ENCODE measurements around the gene ATXN7L2. TPM values are rescaled to one million over a fixed set of nuclear protein-coding genes. Genes with fewer than 3 reads are reported as not detected.
A peak's percentile ranks its signal among the peaks of the same experiment; 100 is the strongest.

ATXN7L2 gene
- total RNA-seq, 2 experiments from 2014 or later = 12.4 to 14.0 TPM

DNA sequence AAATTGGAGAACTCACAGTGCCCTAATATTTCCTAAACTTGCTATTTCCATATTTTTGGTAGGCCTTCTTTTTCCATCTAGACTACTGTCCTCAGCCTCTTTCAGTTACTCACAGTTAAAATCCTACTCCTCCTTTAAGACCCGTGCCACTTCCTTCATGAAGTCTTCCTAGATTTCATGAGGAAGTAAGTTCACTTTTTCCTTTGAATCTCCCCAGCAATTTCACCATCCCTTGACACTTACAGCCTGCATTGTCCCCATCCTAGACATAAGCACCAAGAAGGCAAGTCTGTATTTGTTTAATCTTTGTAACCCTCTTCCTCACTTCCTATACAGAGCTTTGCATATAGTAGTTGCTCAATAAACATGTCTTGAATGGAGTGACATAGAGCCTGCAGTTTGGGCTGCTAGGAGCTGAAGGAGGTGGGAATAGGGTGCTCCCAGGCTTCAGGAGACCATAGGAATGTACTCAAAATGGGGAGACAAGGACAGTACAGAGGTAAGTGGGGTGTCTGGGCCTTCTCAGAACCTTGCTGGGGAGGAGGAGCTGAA is 50.7 kb downstream of the ATXN7L2 start:
- Mint-ChIP-seq H3K4me3 (no peak overlapping the region), H3K9me3 (no peaks in the 10 kb centered on the region), H3K27ac (no peak overlapping the region), H3K36me3 (ENCODE audit: low read depth) (no peaks in the 10 kb centered on the region), H3K27me3 (no peaks in the 10 kb centered on the region), H3K4me1 (peaks cover 37% of the 10 kb centered on the region)
- ChIA-PET POLR2A (interaction anchor here (0.6 kb wide), 1 partner anchor 41 kb away, joined by 4 read pairs; the partner anchor contains the start of gene CYB561D1), CTCF (interaction anchor here (0.6 to 46.6 kb wide), 7 partner anchors 11 to 434 kb away, joined by 3 to 1139 read pairs (median 7); partner anchors contain the start of genes AMIGO1, ATXN7L2 and CYB561D1)
- DNase-seq = no peak

DNA sequence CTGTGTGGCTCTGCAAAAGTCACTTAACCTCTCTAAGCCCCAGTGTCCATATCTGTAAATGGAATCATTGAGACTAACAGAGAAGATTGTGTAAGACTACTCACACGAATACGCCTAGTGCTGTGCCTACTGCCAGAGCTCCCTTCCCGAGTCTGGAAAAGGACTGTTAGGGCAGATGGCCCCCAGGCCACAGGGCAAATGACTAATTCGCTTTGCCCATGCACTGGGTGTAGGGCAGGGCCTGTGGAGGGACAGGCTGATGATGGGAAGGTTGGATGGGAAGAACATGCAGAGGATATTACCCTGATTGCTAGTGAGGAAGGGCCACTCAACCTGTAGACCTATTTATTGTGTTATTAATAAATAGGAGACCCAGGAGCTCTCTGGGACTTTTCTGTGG is 51.8 kb downstream of the ATXN7L2 start:
- ChIA-PET CTCF (interaction anchor here (0.7 to 46.6 kb wide), 6 partner anchors 10 to 253 kb away, joined by 3 to 1139 read pairs (median 6); partner anchors contain the start of genes AMIGO1, ATXN7L2 and CYB561D1), POLR2A (no interaction called here)
- DNase-seq = no peak
- Mint-ChIP-seq H3K9me3 (no peaks in the 10 kb centered on the region), H3K36me3 (ENCODE audit: low read depth) (no peaks in the 10 kb centered on the region), H3K4me3 (no peak overlapping the region), H3K4me1 (peaks cover 26% of the 10 kb centered on the region), H3K27me3 (no peaks in the 10 kb centered on the region), H3K27ac (peak overlapping the region; percentile 58)

DNA sequence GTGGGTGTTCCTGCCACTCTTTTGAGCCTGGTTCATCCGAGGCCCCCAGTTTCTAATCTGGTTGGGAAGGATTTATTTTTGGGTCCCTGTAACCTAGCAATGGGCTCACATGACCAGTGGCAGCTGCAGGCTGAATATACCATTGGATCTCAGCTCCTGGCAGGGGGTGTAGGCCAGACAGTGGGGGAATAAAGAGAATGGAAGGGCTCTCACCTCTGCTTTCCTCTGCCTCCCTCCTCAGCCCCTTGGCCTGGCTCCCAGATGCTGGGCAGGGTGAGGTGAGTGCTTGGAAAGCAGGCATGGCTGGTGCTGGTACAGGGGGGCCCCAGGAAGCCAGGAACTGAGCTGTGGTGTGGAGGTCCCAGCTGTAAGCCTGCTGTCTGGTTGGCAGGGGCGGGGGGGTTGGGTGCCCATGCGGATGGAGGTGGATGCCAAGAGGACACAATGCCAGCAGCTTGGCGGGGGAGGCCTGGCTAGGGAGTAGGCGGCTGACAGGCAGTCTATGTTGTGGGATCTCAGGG is 52.3 kb downstream of the ATXN7L2 start:
- H3K4me3 Mint-ChIP-seq = no peak overlapping the region
- peaks cover 20% of the 10 kb centered on the region for H3K4me1 Mint-ChIP-seq
- no peak for DNase-seq
- no peak overlapping the region for H3K27ac Mint-ChIP-seq
- H3K9me3 Mint-ChIP-seq = no peaks in the 10 kb centered on the region
- ChIA-PET CTCF (interaction anchor here (1.0 to 46.6 kb wide), 3 partner anchors 37 to 127 kb away, joined by 4 to 1139 read pairs (median 7); partner anchors contain the start of genes AMIGO1, ATXN7L2 and CYB561D1), POLR2A (no interaction called here)
- no peaks in the 10 kb centered on the region for H3K36me3 Mint-ChIP-seq (ENCODE audit: low read depth)
- H3K27me3 Mint-ChIP-seq = no peaks in the 10 kb centered on the region

DNA sequence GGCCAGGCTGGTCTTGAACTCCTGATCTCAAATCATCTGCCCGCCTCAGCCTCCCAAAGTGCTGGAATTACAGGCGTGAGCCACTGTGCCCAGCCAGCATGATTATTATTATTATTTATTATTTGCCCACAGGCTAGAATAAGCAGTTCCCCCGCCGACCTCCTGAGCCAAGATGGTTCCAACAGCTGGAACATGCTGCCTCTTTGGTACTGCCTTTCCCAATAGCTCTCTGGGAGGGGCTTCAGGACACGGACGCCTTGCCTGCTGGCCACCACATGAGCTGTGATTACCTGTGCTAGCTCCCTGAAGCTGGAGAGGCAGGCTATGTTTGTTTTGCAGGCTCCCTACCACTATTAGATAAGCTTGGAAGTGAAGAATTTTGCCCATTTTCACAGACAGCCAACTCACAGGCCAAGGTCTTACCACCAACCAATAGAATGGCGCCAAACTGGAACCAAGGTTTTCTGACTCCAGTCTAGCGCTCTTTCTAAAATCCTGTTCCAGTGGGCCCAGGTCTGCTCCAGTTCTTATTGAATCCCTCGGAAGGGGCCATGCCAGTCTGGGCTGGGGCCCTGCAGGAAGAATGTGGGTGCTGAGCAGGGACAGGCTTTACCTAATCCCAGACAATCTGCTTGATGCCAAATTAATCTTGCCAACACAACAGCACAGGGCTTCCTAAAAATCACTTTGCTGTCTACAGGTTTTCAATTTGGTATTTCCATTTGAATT is 53.9 kb downstream of the ATXN7L2 start:
- no peak for DNase-seq
- POLR2A ChIA-PET = no interaction called here
- no peaks in the 10 kb centered on the region for H3K36me3 Mint-ChIP-seq (ENCODE audit: low read depth)

DNA sequence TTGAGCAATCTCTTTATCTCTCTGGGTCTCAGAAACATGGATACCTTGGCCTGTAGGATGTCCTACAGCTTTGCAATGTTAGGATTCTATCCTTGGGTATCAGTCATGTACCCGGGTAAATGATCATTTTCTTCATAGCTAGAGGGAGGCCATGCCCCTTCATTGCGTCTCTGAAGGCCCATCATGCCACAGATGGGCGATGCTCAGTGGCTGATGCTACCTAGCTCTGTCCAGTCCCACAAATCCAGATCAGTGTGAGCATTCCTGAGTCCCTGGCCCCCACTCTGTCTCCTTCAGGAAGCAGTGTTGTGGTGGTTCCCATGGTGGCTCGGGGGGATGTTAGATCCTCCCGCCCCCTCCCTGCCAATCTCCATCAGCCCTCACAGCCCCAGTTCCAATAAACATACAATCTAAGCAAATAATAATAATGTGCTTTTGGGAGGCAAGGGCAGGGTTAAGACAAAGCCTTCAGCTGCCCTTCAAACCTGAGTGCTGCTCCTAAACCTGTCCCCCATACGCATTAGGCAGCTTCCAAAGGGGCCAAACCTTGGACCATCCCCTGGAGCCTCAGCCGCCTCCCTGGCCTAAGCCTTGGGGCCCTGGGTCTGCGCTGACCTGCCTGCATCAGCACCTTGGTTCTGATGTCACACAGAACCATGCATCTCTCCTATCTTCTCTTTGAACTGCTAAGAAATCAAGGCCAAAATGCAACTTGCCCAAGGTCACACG is 55.3 kb downstream of the ATXN7L2 start:
- no peaks in the 10 kb centered on the region for H3K4me1 Mint-ChIP-seq
- no peaks in the 10 kb centered on the region for H3K36me3 Mint-ChIP-seq (ENCODE audit: low read depth)
- H3K27ac Mint-ChIP-seq = no peak overlapping the region
- no peaks in the 10 kb centered on the region for H3K27me3 Mint-ChIP-seq
- ChIA-PET CTCF (interaction anchor here (1.0 to 46.6 kb wide), 7 partner anchors 9 to 446 kb away, joined by 3 to 1139 read pairs (median 4); partner anchors contain the start of genes AHCYL1, AMIGO1, ATXN7L2 and CYB561D1), POLR2A (no interaction called here)
- DNase-seq = no peak
- no peaks in the 10 kb centered on the region for H3K9me3 Mint-ChIP-seq
- no peak overlapping the region for H3K4me3 Mint-ChIP-seq

More for the DNA sequence above, 53.9 kb downstream of the ATXN7L2 start:
- no peaks in the 10 kb centered on the region for H3K27me3 Mint-ChIP-seq
- no peaks in the 10 kb centered on the region for H3K9me3 Mint-ChIP-seq
- H3K4me1 Mint-ChIP-seq = peaks cover 4% of the 10 kb centered on the region
- CTCF ChIA-PET = interaction anchor here (1.0 to 46.6 kb wide), 4 partner anchors 9 to 447 kb away, joined by 3 to 1139 read pairs (median 4); partner anchors contain the start of genes AHCYL1, AMIGO1, ATXN7L2 and CYB561D1
- H3K27ac Mint-ChIP-seq = no peak overlapping the region
- no peak overlapping the region for H3K4me3 Mint-ChIP-seq

DNA sequence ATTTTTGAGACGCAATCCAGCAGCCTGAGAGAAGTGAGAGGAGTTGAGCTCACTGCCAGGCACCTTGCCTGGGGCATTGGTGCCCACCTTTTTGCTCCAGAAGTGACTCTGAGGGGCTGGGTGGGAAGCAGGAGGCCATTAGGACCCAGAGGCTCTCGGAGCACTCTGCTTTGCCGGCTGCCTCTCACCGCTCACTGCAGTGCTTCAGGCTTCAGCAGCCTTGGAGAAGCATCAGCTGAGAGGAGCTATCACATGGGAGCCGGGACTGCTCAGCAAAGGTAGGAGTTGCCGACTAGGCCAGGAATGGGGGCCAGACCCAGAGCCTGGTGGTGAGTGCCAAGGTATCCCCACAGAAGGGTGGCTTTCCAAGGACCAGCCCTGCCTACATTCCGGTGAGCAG is 56.0 kb downstream of the ATXN7L2 start, which contains the start of gene GPR61:
TSS of gene GPR61 (plus strand) at position 197 of the 400 bp plus-strand sequence. CDS start 3,151 bp downstream, outside the sequence.
- H3K27ac Mint-ChIP-seq = peak within 1 kb of the TSS; percentile 32
- no peaks in the 10 kb centered on the region for H3K36me3 Mint-ChIP-seq (ENCODE audit: low read depth)
- no peak within 1 kb of the TSS for H3K4me3 Mint-ChIP-seq
- ChIA-PET POLR2A (no interaction called here), CTCF (interaction anchor here (1.1 to 46.6 kb wide), 6 partner anchors 7 to 237 kb away, joined by 3 to 1139 read pairs (median 8); partner anchors contain the start of genes AMIGO1, ATXN7L2, CYB561D1 and GNAI3)
- no peak for DNase-seq
- H3K4me1 Mint-ChIP-seq = no peaks in the 10 kb centered on the region
- no peaks in the 10 kb centered on the region for H3K9me3 Mint-ChIP-seq
- H3K27me3 Mint-ChIP-seq = no peaks in the 10 kb centered on the region

DNA sequence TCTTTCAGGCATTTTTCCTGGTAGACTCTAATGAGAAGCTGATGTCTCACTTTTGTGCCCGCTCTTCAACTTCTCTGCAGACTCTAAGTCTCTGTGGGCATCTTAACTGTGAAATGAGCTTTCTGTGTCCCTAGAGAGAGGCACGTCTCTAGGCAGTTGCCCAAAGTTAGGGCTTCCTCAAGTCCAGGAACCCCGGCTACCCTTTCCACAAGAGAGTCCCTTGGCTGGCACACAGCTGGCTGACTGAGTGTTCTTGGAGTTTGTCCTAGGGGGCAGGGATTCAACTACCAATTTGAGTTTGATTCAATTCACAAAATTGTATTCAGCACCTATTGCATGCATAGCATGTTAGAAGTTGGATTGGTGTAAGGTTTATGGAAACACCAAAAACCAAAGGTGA is 57.4 kb downstream of the ATXN7L2 start:
- no peak overlapping the region for H3K4me3 Mint-ChIP-seq
- peaks cover under 1% of the 10 kb centered on the region for H3K4me1 Mint-ChIP-seq
- H3K9me3 Mint-ChIP-seq = no peaks in the 10 kb centered on the region
- peak overlapping the region; percentile 25 for H3K27ac Mint-ChIP-seq
- no peaks in the 10 kb centered on the region for H3K36me3 Mint-ChIP-seq (ENCODE audit: low read depth)
- CTCF ChIA-PET = interaction anchor here (1.1 to 46.6 kb wide), 6 partner anchors 9 to 277 kb away, joined by 3 to 1139 read pairs (median 8); partner anchors contain the start of genes AMIGO1, ATXN7L2 and CYB561D1
- DNase-seq = no peak
- POLR2A ChIA-PET = no interaction called here
- H3K27me3 Mint-ChIP-seq = no peaks in the 10 kb centered on the region

Other genes with a start within 250 kb of the ATXN7L2 start
- 1 to 10 TPM; 5.2 to 5.3 TPM for gene CELSR2, start 234.4 kb upstream of the ATXN7L2 start, total RNA-seq
- 10 to 100 TPM; 32.7 to 34.5 TPM for gene PSRC1, start 200.8 kb upstream of the ATXN7L2 start, total RNA-seq
- not detected for gene MYBPHL, start 176.9 kb upstream of the ATXN7L2 start, total RNA-seq
- 1 to 10 TPM; 1.5 to 1.9 TPM for gene SORT1, start 86.0 kb upstream of the ATXN7L2 start, total RNA-seq
- gene PSMA5, start 57.5 kb upstream of the ATXN7L2 start, total RNA-seq = 100 to 1,000 TPM; 157 to 174 TPM
- gene SYPL2, start 17.4 kb upstream of the ATXN7L2 start, total RNA-seq = not detected
- gene CYB561D1, start 10.2 kb downstream of the ATXN7L2 start, total RNA-seq = 10 to 100 TPM; 25.3 to 29.7 TPM
- 1 to 10 TPM; 5.8 to 7.6 TPM for gene AMIGO1, start 25.8 kb downstream of the ATXN7L2 start, total RNA-seq
- gene GPR61, start 56.0 kb downstream of the ATXN7L2 start, total RNA-seq = under 1 TPM; 0.45 to 0.52 TPM
- 1 to 10 TPM; 8.8 to 9.7 TPM for gene GNAI3, start 64.7 kb downstream of the ATXN7L2 start, total RNA-seq
- not detected for gene GNAT2, start 135.7 kb downstream of the ATXN7L2 start, total RNA-seq
- gene AMPD2, start 135.9 kb downstream of the ATXN7L2 start, total RNA-seq = 100 to 1,000 TPM; 116 to 120 TPM
- 10 to 100 TPM; 34.3 to 36.3 TPM for gene GSTM4, start 172.2 kb downstream of the ATXN7L2 start, total RNA-seq
- 10 to 100 TPM; 33.4 to 33.5 TPM for gene GSTM2, start 184.2 kb downstream of the ATXN7L2 start, total RNA-seq
- 10 to 100 TPM; 68.4 to 77.2 TPM for gene GSTM1, start 203.9 kb downstream of the ATXN7L2 start, total RNA-seq
- gene GSTM5, start 228.3 kb downstream of the ATXN7L2 start, total RNA-seq = under 1 TPM in 1 of 2 experiments, not detected in 1; 0.17 TPM

Measured in activated CD4-positive, alpha-beta T cell treated with anti-CD3 and anti-CD28 coated beads, Interleukin-2, amount 10 ng/mL, durations not matched to agents 7 days and 5 days (primary cell).